Liver (tissue), 9 donors: ENCODE measurements around the gene WWOX. TPM values are rescaled to one million over a fixed set of nuclear protein-coding genes. Genes with fewer than 3 reads are reported as not detected.

ENCODE experiments used
- DNase-seq: peaks from one replicate; pipeline ENCODE4 v3.0.0-alpha.2; 2017; ENCODE audit warnings: low spot score
- H3K27ac ChIP-seq, 2 donors: one replicate each; pipeline ENCODE4 v1.7.0; 2013; ENCODE audit warnings: inconsistent platforms in 2 of 2, low read length in 2 of 2, control low read depth in 1 of 2, low read depth in 1 of 2, mild to moderate bottlenecking in 1 of 2
- H3K27me3 ChIP-seq, 4 donors: one replicate each; pipeline versions ENCODE4 v1.6.1 to v1.7.0; 2013; ENCODE audit warnings: low read length in 3 of 4, inconsistent platforms in 1 of 4, mild to moderate bottlenecking in 1 of 4, moderate library complexity in 1 of 4; ENCODE audit not compliant: control insufficient read depth in 4 of 4, insufficient read depth in 4 of 4
- H3K36me3 ChIP-seq, 4 donors: one replicate each; pipeline versions ENCODE4 v1.6.1 to v1.7.0; 2013; ENCODE audit warnings: low read length in 3 of 4, mild to moderate bottlenecking in 3 of 4, low read depth in 1 of 4, moderate library complexity in 1 of 4; ENCODE audit not compliant: control insufficient read depth in 4 of 4, insufficient read depth in 3 of 4
- H3K4me1 ChIP-seq, 4 donors: one replicate each; pipeline versions ENCODE4 v1.6.1 to v1.7.0; 2013; ENCODE audit warnings: low read length in 3 of 4, mild to moderate bottlenecking in 3 of 4, moderate library complexity in 1 of 4; ENCODE audit not compliant: control insufficient read depth in 4 of 4, insufficient read depth in 4 of 4
- H3K4me3 ChIP-seq, 3 donors: one replicate each; pipeline versions ENCODE4 v1.6.1 to v1.7.0; 2013; ENCODE audit warnings: low read length in 3 of 3, control low read depth in 1 of 3, low read depth in 1 of 3, mild to moderate bottlenecking in 1 of 3
- H3K9ac ChIP-seq, 2 donors: one replicate each; pipeline ENCODE4 v1.7.0; 2013; ENCODE audit warnings: low read length in 2 of 2, mild to moderate bottlenecking in 2 of 2, moderate library complexity in 2 of 2, control low read depth in 1 of 2, low read depth in 1 of 2
- H3K9me3 ChIP-seq, 4 donors: one replicate each; pipeline versions ENCODE4 v1.6.1 to v1.7.0; 2013; ENCODE audit warnings: low read length in 3 of 4; ENCODE audit not compliant: control insufficient read depth in 4 of 4
- EGR1 ChIP-seq, 2 donors: IDR thresholded peaks; 2 replicates each; pipeline ENCODE4 v1.6.1; 2016 to 2018; ENCODE audit warnings: antibody characterized with exemption in 2 of 2, low read depth in 2 of 2
- FOXA2 ChIP-seq: IDR thresholded peaks from 2 replicates; pipeline ENCODE4 v1.6.1; 2016; ENCODE audit warnings: antibody characterized with exemption
- GABPA ChIP-seq, 2 donors: IDR thresholded peaks in 1 of 2; conservative IDR thresholded peaks in 1 of 2; 2 replicates each; pipeline ENCODE4 v1.6.1; 2016; ENCODE audit warnings: antibody characterized with exemption in 2 of 2, mild to moderate bottlenecking in 1 of 2, moderate library complexity in 1 of 2
- HNF4A ChIP-seq, 2 donors: conservative IDR thresholded peaks; 2 replicates each; pipeline ENCODE4 v1.6.1; 2016; ENCODE audit warnings: antibody characterized with exemption in 2 of 2, mild to moderate bottlenecking in 2 of 2
- HNF4G ChIP-seq: IDR thresholded peaks from 2 replicates; pipeline ENCODE4 v1.6.1; 2016; ENCODE audit warnings: antibody characterized with exemption
- JUND ChIP-seq, 2 donors: IDR thresholded peaks; 2 replicates each; pipeline ENCODE4 v1.6.1; 2016; ENCODE audit warnings: antibody characterized with exemption in 2 of 2
- MAX ChIP-seq: IDR thresholded peaks from 2 replicates; pipeline ENCODE4 v1.6.1; 2016; ENCODE audit warnings: antibody characterized with exemption
- NR2F2 ChIP-seq: IDR thresholded peaks from 2 replicates; pipeline ENCODE4 v1.6.1; 2016; ENCODE audit warnings: antibody characterized with exemption
- RAD21 ChIP-seq, 2 donors: IDR thresholded peaks; 2 replicates each; pipeline ENCODE4 v1.6.1; 2016; ENCODE audit warnings: antibody characterized with exemption in 2 of 2, mild to moderate bottlenecking in 2 of 2
- RXRA ChIP-seq, 2 donors: IDR thresholded peaks; 2 replicates each; pipeline ENCODE4 v1.6.1; 2017 to 2018; ENCODE audit warnings: antibody characterized with exemption in 2 of 2, mild to moderate bottlenecking in 1 of 2
- SP1 ChIP-seq: IDR thresholded peaks from 2 replicates; pipeline ENCODE4 v1.6.1; 2018; ENCODE audit warnings: antibody characterized with exemption, mild to moderate bottlenecking
- TAF1 ChIP-seq: conservative IDR thresholded peaks from 2 replicates; pipeline ENCODE4 v1.6.1; 2016; ENCODE audit warnings: antibody characterized with exemption, mild to moderate bottlenecking
- YY1 ChIP-seq: IDR thresholded peaks from 2 replicates; pipeline ENCODE4 v1.6.1; 2016; ENCODE audit warnings: antibody characterized with exemption, mild to moderate bottlenecking
- WGBS: extraction: QIAGEN DNeasy Blood & Tissue Kit; methylation state at CpG from one replicate; pipeline ENCODE4 v1.1.7; 2013; 5-methylcytosine and 5-hydroxymethylcytosine counted together
- polyA plus RNA-seq, 2 donors: library from polyadenylated mRNA; stranded (reverse) in 1 of 2; unstranded in 1 of 2; fragments of 200-250 nt in 1 of 2; fragments of >200 nt in 1 of 2; fragmentation: Nextera tagmentation in 1 of 2; extraction: Ambion mirVana in 1 of 2; gene quantifications; one replicate each; pipeline versions ENCODE4 v1.2.1 to v1.2.3, GENCODE V29; 2013 to 2015
- total RNA-seq, 2 donors: library from RNA; depleted of rRNA; stranded (reverse); fragments of >200 nt; gene quantifications; one replicate each; pipeline ENCODE4 v1.2.3, GENCODE V29; 2014
- TF ChIP-seq, protein P1 (sequence below): IDR thresholded peaks from 2 replicates; pipeline ENCODE4 v1.6.1; 2016; ENCODE audit warnings: antibody characterized with exemption
- TF ChIP-seq, protein P2 (sequence below): fragments of 150-350 bp; IDR thresholded peaks from 2 replicates; pipeline ENCODE4 v1.5.1; 2017; ENCODE audit warnings: improper control_type of control experiment, low read depth, low read length; ENCODE audit not compliant: missing input control
- TF ChIP-seq, protein P3 (sequence below): IDR thresholded peaks from 2 replicates; pipeline ENCODE4 v1.6.1; 2016; ENCODE audit warnings: antibody characterized with exemption, mild to moderate bottlenecking
- TF ChIP-seq, protein P4 (sequence below): IDR thresholded peaks from 2 replicates; pipeline ENCODE4 v1.6.1; 2016; ENCODE audit warnings: antibody characterized with exemption
- donor health status: healthy.
- donor health status: healthy.
- donor health status: healthy.
- donor health status: healthy.
- donor health status: healthy.

WWOX gene
- total and polyA plus RNA-seq, 4 donors: 9.8 to 46.0 (median 15.3) TPM

DNA sequence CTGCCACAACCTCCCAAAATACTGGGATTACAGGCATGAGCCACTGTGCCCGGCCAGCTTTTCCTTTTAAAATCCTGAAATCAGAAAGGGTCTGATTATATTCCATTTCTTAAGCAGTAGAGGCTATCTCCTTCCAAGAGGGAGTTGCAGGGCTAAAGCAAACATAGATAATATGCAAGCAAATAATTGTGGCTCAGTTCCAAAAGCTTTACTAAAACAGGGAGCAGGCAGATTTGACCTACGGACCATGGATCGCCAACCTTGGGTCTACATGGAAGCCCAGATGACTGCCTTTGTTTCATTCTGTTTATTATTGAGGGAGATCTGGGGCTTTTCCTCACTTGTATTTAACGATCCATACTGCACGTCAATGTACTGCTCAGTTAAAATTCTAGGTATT lies 38.6 kb upstream of the WWOX start:
- Histone ChIP-seq H3K9me3 (no peaks in the 10 kb centered on the region), H3K36me3 (no peaks in the 10 kb centered on the region), H3K27ac (no peak overlapping the region), H3K9ac (no peak overlapping the region), H3K4me3 (no peak overlapping the region), H3K4me1 (no peaks in the 10 kb centered on the region), H3K27me3 (peaks cover 0 to 1% (median 0%) of the 10 kb centered on the region in 4 donors)
- WGBS: 58% methylated on average over 5 of the region's 5 CpGs
- no peak for DNase-seq
- TF ChIP-seq, protein P1, sequence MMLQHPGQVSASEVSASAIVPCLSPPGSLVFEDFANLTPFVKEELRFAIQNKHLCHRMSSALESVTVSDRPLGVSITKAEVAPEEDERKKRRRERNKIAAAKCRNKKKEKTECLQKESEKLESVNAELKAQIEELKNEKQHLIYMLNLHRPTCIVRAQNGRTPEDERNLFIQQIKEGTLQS: no peak
- TF ChIP-seq FOXA2 (no peak), EGR1 (IDR thresholded peaks at IDR 0.05; ENCODE audit: low read depth in 2 of 2) (no peak), SP1 (no peak), GABPA (IDR thresholded peaks at IDR 0.05 in 1 of 2, conservative IDR thresholded peaks at IDR 0.05 in 1 of 2) (no peak), HNF4G (no peak), RXRA (IDR thresholded peaks at IDR 0.05) (no peak)

DNA sequence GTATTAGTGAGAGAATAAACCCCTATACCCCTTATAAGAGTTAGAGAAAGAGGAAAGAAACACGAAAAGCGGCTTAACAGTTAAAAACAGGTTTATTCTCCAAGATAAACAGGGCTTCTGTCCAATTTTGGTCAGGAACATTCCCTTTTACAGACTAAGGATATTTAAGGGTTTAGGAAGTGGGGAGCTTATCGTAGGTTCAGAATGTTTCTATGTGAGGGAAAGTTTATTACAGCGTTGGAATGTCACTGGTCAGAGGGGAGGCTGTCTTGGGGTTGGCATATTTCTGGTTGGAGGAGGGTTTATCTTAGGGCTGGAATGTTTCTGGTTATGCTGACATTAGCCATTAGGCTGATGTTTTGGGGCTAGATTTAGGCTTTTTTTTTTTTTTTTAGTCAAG lies 34.1 kb upstream of the WWOX start:
- H3K9ac ChIP-seq: no peak overlapping the region
- H3K36me3 ChIP-seq: no peaks in the 10 kb centered on the region
- peaks cover 0 to 3% (median 0%) of the 10 kb centered on the region in 4 donors for H3K27me3 ChIP-seq
- no peaks in the 10 kb centered on the region for H3K9me3 ChIP-seq
- no peaks in the 10 kb centered on the region for H3K4me1 ChIP-seq
- TF ChIP-seq TAF1 (no peak), NR2F2 (no peak), YY1 (no peak)
- TF ChIP-seq, protein P2, sequence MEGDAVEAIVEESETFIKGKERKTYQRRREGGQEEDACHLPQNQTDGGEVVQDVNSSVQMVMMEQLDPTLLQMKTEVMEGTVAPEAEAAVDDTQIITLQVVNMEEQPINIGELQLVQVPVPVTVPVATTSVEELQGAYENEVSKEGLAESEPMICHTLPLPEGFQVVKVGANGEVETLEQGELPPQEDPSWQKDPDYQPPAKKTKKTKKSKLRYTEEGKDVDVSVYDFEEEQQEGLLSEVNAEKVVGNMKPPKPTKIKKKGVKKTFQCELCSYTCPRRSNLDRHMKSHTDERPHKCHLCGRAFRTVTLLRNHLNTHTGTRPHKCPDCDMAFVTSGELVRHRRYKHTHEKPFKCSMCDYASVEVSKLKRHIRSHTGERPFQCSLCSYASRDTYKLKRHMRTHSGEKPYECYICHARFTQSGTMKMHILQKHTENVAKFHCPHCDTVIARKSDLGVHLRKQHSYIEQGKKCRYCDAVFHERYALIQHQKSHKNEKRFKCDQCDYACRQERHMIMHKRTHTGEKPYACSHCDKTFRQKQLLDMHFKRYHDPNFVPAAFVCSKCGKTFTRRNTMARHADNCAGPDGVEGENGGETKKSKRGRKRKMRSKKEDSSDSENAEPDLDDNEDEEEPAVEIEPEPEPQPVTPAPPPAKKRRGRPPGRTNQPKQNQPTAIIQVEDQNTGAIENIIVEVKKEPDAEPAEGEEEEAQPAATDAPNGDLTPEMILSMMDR: no peak
- H3K27ac ChIP-seq: no peak overlapping the region
- no peak for DNase-seq
- 66% methylated on average over 4 of the region's 4 CpGs for WGBS
- no peak overlapping the region for H3K4me3 ChIP-seq

GRCh38 chr16:78069913-78070312 lies 29.5 kb upstream of the WWOX start:
- Histone ChIP-seq H3K4me3 (no peak overlapping the region), H3K4me1 (no peaks in the 10 kb centered on the region), H3K9ac (no peak overlapping the region), H3K9me3 (no peaks in the 10 kb centered on the region), H3K36me3 (no peaks in the 10 kb centered on the region), H3K27me3 (peaks cover 0 to 3% (median 0%) of the 10 kb centered on the region in 4 donors), H3K27ac (no peak overlapping the region)
- TF ChIP-seq RAD21 (IDR thresholded peaks at IDR 0.05) (no peak), GABPA (IDR thresholded peaks at IDR 0.05 in 1 of 2, conservative IDR thresholded peaks at IDR 0.05 in 1 of 2) (no peak), MAX (no peak), EGR1 (IDR thresholded peaks at IDR 0.05; ENCODE audit: low read depth in 2 of 2) (no peak), JUND (IDR thresholded peaks at IDR 0.05) (no peak), NR2F2 (no peak), FOXA2 (no peak), TAF1 (no peak), HNF4A (conservative IDR thresholded peaks at IDR 0.05) (no peak), SP1 (no peak), HNF4G (no peak), YY1 (no peak)
- TF ChIP-seq, protein P2: no peak
- TF ChIP-seq, protein P3, sequence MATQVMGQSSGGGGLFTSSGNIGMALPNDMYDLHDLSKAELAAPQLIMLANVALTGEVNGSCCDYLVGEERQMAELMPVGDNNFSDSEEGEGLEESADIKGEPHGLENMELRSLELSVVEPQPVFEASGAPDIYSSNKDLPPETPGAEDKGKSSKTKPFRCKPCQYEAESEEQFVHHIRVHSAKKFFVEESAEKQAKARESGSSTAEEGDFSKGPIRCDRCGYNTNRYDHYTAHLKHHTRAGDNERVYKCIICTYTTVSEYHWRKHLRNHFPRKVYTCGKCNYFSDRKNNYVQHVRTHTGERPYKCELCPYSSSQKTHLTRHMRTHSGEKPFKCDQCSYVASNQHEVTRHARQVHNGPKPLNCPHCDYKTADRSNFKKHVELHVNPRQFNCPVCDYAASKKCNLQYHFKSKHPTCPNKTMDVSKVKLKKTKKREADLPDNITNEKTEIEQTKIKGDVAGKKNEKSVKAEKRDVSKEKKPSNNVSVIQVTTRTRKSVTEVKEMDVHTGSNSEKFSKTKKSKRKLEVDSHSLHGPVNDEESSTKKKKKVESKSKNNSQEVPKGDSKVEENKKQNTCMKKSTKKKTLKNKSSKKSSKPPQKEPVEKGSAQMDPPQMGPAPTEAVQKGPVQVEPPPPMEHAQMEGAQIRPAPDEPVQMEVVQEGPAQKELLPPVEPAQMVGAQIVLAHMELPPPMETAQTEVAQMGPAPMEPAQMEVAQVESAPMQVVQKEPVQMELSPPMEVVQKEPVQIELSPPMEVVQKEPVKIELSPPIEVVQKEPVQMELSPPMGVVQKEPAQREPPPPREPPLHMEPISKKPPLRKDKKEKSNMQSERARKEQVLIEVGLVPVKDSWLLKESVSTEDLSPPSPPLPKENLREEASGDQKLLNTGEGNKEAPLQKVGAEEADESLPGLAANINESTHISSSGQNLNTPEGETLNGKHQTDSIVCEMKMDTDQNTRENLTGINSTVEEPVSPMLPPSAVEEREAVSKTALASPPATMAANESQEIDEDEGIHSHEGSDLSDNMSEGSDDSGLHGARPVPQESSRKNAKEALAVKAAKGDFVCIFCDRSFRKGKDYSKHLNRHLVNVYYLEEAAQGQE: no peak
- TF ChIP-seq, protein P4, sequence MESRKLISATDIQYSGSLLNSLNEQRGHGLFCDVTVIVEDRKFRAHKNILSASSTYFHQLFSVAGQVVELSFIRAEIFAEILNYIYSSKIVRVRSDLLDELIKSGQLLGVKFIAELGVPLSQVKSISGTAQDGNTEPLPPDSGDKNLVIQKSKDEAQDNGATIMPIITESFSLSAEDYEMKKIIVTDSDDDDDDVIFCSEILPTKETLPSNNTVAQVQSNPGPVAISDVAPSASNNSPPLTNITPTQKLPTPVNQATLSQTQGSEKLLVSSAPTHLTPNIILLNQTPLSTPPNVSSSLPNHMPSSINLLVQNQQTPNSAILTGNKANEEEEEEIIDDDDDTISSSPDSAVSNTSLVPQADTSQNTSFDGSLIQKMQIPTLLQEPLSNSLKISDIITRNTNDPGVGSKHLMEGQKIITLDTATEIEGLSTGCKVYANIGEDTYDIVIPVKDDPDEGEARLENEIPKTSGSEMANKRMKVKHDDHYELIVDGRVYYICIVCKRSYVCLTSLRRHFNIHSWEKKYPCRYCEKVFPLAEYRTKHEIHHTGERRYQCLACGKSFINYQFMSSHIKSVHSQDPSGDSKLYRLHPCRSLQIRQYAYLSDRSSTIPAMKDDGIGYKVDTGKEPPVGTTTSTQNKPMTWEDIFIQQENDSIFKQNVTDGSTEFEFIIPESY: no peak
- TF ChIP-seq, protein P1: no peak
- no peak for DNase-seq
- 80% methylated on average over 5 of the region's 5 CpGs for WGBS
